Smooth muscle cell (in vitro differentiated cells): Measurements from ENCODE around the gene TLE5. TPM values are rescaled to one million over a fixed set of nuclear protein-coding genes. Genes with fewer than 3 reads are reported as not detected.

Experiments
- DNase-seq: peaks from one replicate; lab custom pipeline; 2025; ENCODE audit not compliant: unreplicated experiment; lab: John Stamatoyannopoulos, UW
- H2AFZ ChIP-seq: fragments of 200-600 bp; sonication (generic); 2 replicates; pipeline ENCODE4 v1.6.0; 2016; ENCODE audit warnings: antibody characterized with exemption, low read depth, mild to moderate bottlenecking
- H3F3A ChIP-seq: fragments of 200-600 bp; sonication (generic); 2 replicates; pipeline ENCODE4 v1.6.0; 2017; ENCODE audit warnings: antibody characterized with exemption, low read depth
- H3K27ac ChIP-seq: fragments of 200-600 bp; sonication (generic); 2 replicates; pipeline ENCODE4 v1.5.1; 2016; ENCODE audit warnings: low read depth, mild to moderate bottlenecking
- H3K27me3 ChIP-seq: fragments of 200-600 bp; sonication (generic); 2 replicates; pipeline ENCODE4 v1.6.1; 2016; ENCODE audit warnings: low read depth, mild to moderate bottlenecking
- H3K36me3 ChIP-seq: fragments of 200-600 bp; sonication (generic); 2 replicates; pipeline ENCODE4 v1.5.1; 2016; ENCODE audit warnings: low read depth
- H3K4me1 ChIP-seq: fragments of 200-600 bp; sonication (generic); 2 replicates; pipeline ENCODE4 v1.5.1; 2016; ENCODE audit warnings: low read depth
- H3K4me2 ChIP-seq: fragments of 200-600 bp; sonication (generic); 2 replicates; pipeline ENCODE4 v1.6.0; 2016; ENCODE audit warnings: mild to moderate bottlenecking
- H3K4me3 ChIP-seq: fragments of 200-600 bp; sonication (generic); 2 replicates; pipeline ENCODE4 v1.5.1; 2016; ENCODE audit warnings: mild to moderate bottlenecking
- H3K79me2 ChIP-seq: fragments of 200-600 bp; sonication (generic); 2 replicates; pipeline ENCODE4 v1.6.0; 2016; ENCODE audit warnings: low read depth, mild to moderate bottlenecking
- H3K9ac ChIP-seq: fragments of 200-600 bp; sonication (generic); 2 replicates; pipeline ENCODE4 v1.6.0; 2016; ENCODE audit warnings: low read depth
- H3K9me3 ChIP-seq: fragments of 200-600 bp; sonication (generic); replicated peaks from 2 replicates; pipeline ENCODE4 v1.5.1; 2016; ENCODE audit warnings: low read depth
- H4K20me1 ChIP-seq: fragments of 200-600 bp; sonication (generic); 2 replicates; pipeline ENCODE4 v1.6.0; 2016; ENCODE audit warnings: low read depth
- WGBS: methylation state at CpG from one replicate; pipeline ENCODE4 v1.1.7; 2016; ENCODE audit warnings: low lambda C conversion rate; 5-methylcytosine and 5-hydroxymethylcytosine counted together
- polyA plus RNA-seq: library from polyadenylated mRNA; unstranded; fragments of >200 nt; fragmentation: Nextera tagmentation; extraction: Ambion mirVana; gene quantifications from 2 replicates; pipeline ENCODE4 v1.2.1, GENCODE V29; 2016
- total RNA-seq: library from RNA; depleted of rRNA; stranded (reverse); fragments of >200 nt; gene quantifications from 2 replicates; pipeline ENCODE4 v1.2.3, GENCODE V29; 2014
- TF ChIP-seq, protein P1 (sequence below): fragments of 200-600 bp; sonication (generic); IDR thresholded peaks from 2 replicates; pipeline ENCODE4 v1.5.1; 2017; ENCODE audit warnings: borderline replicate concordance, mild to moderate bottlenecking, antibody characterized with exemption; ENCODE audit not compliant: insufficient read depth, poor library complexity, severe bottlenecking

The TLE5 gene
- total and polyA plus RNA-seq, 2 experiments from 2014 or later: 146 to 274 TPM

DNA sequence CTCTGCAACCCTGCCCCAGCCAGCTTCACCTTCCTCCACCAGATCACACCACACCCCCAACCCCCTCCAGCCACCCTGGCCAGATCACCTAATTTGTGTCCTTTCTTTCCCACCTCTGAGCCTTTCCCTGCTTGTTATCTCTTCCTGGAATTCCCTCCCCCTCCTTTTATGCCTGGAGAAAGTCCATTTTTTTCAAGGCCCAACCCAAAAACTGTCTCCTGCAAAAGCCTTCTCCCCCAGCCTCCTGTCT is 28.0 kb downstream of the TLE5 start:
- H4K20me1 ChIP-seq: no peaks in the 10 kb centered on the region
- no peaks in the 10 kb centered on the region for H3K79me2 ChIP-seq
- H3F3A ChIP-seq: peaks cover 20% of the 10 kb centered on the region
- peak overlapping the region; percentile 62 for H3K4me3 ChIP-seq
- DNase-seq: no peak
- H3K9ac ChIP-seq: no peak overlapping the region
- no peak overlapping the region for H2AFZ ChIP-seq
- H3K4me1 ChIP-seq: peaks cover 6% of the 10 kb centered on the region
- H3K9me3 ChIP-seq: no peaks in the 10 kb centered on the region
- peak overlapping the region; percentile 90 for H3K4me2 ChIP-seq
- peaks cover 16% of the 10 kb centered on the region for H3K27me3 ChIP-seq
- no peaks in the 10 kb centered on the region for H3K36me3 ChIP-seq
- H3K27ac ChIP-seq: no peak overlapping the region
- TF ChIP-seq, protein P1, sequence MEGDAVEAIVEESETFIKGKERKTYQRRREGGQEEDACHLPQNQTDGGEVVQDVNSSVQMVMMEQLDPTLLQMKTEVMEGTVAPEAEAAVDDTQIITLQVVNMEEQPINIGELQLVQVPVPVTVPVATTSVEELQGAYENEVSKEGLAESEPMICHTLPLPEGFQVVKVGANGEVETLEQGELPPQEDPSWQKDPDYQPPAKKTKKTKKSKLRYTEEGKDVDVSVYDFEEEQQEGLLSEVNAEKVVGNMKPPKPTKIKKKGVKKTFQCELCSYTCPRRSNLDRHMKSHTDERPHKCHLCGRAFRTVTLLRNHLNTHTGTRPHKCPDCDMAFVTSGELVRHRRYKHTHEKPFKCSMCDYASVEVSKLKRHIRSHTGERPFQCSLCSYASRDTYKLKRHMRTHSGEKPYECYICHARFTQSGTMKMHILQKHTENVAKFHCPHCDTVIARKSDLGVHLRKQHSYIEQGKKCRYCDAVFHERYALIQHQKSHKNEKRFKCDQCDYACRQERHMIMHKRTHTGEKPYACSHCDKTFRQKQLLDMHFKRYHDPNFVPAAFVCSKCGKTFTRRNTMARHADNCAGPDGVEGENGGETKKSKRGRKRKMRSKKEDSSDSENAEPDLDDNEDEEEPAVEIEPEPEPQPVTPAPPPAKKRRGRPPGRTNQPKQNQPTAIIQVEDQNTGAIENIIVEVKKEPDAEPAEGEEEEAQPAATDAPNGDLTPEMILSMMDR: no peak

DNA sequence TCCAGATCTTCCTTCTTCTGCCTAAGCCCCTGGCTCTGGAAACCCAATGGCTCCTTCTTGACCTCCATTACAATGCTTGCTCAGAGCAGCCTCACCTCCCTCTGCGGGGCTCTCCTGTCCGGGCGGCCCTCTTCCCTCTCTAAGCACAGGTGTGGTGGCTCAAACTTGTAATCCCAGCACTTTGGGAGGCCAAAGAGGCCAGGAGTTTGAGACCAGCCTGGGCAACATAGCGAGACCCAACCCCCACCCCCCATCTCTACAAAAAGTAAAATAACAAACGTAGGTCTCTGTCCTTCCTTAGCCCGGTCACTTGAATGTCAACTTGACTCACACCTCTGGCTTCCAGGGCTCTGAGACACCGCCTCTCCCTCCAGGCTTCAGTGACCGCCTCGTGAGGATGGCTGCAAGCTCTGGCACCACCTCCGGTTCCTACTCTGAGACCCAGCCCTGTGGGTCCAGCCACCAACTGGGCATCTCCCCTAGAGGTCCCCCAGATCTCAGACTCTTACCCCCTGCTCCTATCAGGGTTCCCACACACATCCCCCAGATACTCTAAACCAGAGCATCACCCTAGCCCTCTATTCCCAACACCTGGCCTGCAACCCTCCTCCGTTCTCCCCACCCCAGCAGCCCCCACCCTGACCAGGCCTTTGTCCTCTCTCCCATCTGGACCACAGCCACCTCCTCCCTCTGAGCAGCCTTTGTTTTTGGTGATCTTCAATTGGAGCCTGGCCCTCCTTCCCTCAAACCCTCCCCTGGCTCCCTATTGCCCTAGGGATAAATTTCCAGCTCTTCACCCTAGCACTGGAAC is 28.5 kb downstream of the TLE5 start:
- Histone ChIP-seq H3K4me3 (no peak overlapping the region), H3K4me2 (no peak overlapping the region), H3K9ac (no peak overlapping the region), H3K36me3 (no peaks in the 10 kb centered on the region), H4K20me1 (no peaks in the 10 kb centered on the region), H3K79me2 (no peaks in the 10 kb centered on the region), H2AFZ (no peak overlapping the region), H3K27ac (no peak overlapping the region), H3K27me3 (peaks cover 16% of the 10 kb centered on the region), H3K9me3 (no peaks in the 10 kb centered on the region), H3K4me1 (peaks cover 6% of the 10 kb centered on the region), H3F3A (peaks cover 20% of the 10 kb centered on the region)
- WGBS: 57% methylated on average over 10 of the region's 11 CpGs
- DNase-seq: no peak
- TF ChIP-seq, protein P1: no peak

DNA sequence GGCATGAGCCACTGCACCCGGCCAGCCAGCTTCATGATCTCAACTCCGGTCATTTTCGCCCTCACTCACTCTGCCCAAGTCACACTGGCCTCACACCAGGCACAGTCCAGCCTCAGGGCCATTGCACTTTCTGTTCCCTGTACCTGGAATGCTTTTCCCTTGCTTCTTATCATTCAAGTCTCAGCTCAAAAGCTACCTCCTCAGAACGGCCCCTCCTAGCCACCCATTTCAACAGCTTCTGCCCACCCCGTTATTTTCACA is 30.8 kb downstream of the TLE5 start:
- DNase-seq: no peak
- no peak overlapping the region for H3K27ac ChIP-seq
- H2AFZ ChIP-seq: no peak overlapping the region
- TF ChIP-seq, protein P1: no peak
- H3K27me3 ChIP-seq: peaks cover 35% of the 10 kb centered on the region
- H3K4me3 ChIP-seq: no peak overlapping the region
- no peaks in the 10 kb centered on the region for H3K9me3 ChIP-seq
- peaks cover 10% of the 10 kb centered on the region for H3K4me1 ChIP-seq
- WGBS: 76% methylated on average over 5 of the region's 5 CpGs
- no peaks in the 10 kb centered on the region for H3K36me3 ChIP-seq
- no peaks in the 10 kb centered on the region for H4K20me1 ChIP-seq
- no peaks in the 10 kb centered on the region for H3K79me2 ChIP-seq
- peaks cover 11% of the 10 kb centered on the region for H3F3A ChIP-seq
- no peak overlapping the region for H3K4me2 ChIP-seq
- no peak overlapping the region for H3K9ac ChIP-seq
